Measurements from ENCODE around the gene LIMK2.
"Not testable (repeated sequence)": the region's sequence is repeated elsewhere in the genome, so short reads cannot be mapped to it uniquely, and the experiment has no call there.

The LIMK2 gene

DNA sequence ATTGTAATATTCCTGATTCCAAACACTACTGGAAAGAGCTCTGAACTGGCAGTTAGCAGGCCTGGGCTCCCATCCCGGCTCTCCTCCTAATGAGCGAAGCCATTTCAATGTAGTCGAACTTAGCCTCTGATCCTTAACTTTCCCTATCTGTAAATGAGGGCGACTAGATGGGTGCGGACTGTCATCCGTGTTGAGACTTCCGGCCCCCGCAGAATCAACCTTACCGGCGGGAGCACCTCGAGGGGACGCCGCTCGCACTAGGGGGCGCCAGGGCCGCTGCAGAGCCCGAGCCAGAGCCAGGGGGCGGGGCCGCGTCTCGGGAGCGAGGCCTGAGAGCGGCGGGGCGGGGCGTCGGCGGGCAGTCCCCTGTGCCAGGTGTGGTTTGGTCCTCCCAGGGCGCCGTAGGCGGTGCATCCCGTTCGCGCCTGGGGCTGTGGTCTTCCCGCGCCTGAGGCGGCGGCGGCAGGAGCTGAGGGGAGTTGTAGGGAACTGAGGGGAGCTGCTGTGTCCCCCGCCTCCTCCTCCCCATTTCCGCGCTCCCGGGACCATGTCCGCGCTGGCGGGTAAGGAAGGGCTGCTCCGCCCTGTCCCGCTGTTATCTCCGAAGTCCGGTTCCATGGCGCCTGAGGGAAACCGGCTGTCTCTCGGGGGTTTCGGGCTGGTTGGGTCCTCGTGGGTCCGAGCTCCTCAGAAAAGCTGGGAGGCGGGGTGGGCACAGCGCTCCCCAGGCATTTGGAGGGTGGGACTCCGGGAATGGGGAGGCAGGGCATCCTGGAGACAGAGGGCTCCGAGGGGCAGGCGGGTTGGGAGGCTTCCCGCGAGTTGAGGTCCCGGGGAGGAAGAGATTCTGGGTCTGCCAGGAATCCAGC lies at the start of gene LIMK2:
LIMK2 (plus strand) TSS at position 437 of the 869 bp plus-strand sequence; CDS start at position 548, 111 bp downstream.
- FAIRE-seq (no peak), DNase-seq (ENCODE audit: low spot score) (peak; percentile 81)

DNA sequence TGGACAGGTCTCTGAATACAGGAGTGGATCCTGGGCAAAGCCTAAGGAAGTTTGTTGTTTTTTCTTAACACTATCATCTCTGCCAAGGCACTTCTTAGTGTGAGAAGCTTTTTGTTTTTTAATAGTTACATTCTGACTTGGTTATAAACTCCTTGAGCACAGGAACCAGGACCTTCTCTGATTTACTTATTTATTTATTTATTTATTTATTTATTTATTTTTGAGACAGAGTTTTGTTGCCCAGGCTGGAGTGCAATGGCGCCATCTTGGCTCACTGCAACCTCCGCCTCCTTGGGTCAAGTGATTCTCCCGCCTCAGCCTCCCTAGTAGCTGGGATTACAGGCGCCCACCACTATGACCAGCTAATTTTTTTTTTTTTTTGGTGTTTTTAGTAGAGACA lies 41.1 kb upstream of the LIMK2 start:
- DNase-seq (ENCODE audit: low spot score), result no peak
- FAIRE-seq, result no peak

DNA sequence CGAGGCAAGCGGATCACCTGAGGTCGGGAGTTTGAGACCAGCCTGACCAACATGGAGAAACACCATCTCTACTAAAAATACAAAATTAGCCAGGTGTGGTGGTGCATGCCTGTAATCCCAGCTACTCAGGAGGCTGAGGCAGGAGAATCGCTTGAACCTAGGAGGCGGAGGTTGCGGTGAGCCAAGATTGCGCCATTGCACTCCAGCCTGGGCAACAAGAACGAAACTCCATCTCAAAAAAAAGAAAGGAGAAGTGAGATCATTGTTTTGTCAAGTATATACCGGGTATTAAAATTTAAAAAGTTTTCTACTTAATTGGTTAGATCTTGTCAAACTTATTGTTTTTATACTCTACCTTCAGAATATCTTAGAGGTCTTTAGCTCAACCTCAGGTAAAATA lies 40.4 kb upstream of the LIMK2 start:
- not testable (repeated sequence) for DNase-seq (ENCODE audit: low spot score)

DNA sequence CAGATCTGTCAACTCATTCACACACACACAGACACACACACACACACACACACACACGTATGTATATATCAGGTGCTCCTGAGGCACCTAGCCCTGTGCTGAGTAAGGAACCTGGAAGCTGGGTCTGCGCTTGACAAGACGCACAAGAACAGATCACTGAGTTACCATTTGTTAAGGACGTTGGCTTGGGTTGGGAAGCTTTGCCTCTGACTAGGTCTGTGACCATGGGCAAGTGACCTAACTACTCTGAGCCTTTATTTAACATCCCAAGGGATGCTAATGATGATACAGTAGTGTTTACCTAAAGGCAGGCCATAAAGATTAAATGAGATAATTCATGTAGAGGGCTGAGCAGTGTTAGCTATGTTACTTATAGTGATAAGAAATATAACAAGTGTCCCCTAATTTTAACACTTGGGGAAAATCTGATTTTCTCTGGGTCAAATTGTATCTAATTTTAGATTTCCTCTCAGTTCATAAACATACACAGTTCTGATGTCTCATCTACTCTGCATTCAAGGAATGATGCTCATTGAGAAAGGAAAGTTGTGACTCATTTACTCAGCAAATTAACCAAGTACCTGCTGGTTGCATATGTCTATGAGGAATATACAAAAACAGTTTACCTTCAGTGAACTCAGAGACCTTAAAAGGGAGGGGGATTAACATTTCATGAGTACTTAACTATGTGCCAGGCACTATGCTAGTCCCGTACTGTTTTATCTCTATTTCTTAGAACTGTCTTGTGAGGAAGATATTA lies 38.5 kb upstream of the LIMK2 start:
- DNase-seq (ENCODE audit: low spot score) (peak; percentile 56), FAIRE-seq (peak; percentile 11)

More for the DNA sequence above, 40.4 kb upstream of the LIMK2 start:
- not testable (repeated sequence) for FAIRE-seq

DNA sequence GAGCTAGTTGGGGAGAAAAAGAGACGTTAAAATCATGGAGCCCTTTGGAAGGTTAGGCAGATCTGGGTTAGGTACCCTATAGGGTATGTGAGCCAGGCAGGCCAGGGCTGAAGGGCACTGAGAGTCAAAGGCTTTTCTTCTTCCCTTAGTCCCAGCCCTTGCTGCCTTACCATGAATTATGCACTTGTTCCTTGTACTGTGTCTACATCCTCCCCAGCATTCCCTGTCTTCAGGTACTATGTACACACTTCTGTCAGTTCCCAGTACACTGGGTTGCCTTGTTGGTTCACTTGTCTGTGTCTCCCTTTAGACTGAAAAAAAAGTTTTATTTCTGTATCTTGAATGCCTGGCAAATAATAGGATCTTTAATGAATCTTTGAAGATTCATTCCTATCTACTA lies 35.2 kb upstream of the LIMK2 start:
- no peak for DNase-seq (ENCODE audit: low spot score)
- FAIRE-seq, result no peak

DNA sequence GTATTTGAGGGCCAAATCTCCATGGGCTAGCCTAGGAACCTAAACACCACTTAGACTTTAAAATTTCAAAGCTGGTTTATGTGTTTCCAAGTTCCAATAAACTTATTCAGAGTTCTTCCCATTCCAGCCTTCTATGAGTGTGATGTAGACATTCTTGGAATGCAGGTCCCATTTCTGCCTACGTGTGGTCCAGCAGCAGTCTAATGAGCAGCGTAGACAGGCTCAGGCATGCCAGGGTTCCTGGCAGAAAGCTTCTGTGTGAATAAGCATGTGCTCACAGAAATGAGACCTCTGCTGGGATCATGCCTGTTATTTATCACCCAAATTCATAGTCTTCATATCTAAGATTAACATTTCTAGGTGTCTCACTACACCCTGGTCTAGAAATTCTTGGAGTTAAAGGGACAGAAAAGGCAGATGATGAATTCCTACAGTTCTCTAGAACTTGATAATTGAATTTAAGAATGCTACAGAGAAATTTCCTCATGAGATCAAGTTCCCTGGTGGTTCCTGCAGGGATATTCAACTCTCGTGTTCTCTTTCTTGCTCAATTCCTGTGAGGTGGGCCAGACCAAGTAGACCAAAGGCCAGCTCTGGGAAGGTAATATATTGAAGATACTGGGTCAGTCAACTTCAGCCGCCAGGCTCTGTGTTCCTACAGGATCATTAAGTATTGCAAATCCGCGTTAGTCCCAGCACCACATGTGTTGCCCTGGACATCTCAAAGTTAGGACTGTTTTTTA lies 34.5 kb upstream of the LIMK2 start:
- peak; percentile 79 for DNase-seq (ENCODE audit: low spot score)
- FAIRE-seq, result peak; percentile 87

DNA sequence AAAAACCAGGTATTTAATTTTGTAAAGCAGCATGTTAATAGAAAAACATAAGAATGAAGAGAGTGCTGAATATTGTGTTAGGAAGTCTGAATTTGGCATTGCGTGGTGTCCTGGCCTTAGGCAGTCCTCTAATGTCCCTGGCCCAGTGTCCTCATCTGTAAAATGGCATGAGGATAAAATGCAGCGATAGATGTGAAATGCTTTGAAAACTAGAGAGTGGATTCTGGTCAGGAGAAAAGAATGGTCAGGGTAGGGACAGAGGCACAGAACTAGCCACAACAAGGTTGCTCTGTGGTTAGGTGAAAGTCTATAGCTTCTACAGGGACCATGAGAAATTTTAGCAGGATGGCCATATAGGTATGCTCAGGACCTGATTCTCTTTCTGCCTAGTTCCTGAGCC lies 33.2 kb upstream of the LIMK2 start:
- DNase-seq (ENCODE audit: low spot score) (no peak), FAIRE-seq (no peak)

DNA sequence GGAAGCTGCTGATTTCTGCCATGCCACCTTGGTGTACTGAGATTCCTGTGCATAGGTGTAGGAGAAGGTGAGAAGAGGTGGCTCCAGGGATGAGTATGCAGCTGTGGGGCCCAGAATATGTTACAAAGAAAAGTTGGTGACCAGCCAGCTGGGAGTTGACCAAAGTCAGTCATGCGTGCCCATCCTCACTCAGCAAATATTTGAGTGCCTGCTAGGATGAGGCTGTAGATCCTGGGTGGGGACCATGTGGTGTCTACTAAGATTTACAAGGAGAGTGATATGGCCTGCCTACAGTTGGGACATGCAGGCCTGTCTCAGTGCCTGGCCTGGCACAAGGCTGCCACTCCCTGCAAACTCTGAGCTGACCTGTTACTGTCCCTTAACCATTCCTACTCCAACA lies 32.8 kb upstream of the LIMK2 start:
- FAIRE-seq (peak; percentile 92), DNase-seq (ENCODE audit: low spot score) (peak; percentile 81)

DNA sequence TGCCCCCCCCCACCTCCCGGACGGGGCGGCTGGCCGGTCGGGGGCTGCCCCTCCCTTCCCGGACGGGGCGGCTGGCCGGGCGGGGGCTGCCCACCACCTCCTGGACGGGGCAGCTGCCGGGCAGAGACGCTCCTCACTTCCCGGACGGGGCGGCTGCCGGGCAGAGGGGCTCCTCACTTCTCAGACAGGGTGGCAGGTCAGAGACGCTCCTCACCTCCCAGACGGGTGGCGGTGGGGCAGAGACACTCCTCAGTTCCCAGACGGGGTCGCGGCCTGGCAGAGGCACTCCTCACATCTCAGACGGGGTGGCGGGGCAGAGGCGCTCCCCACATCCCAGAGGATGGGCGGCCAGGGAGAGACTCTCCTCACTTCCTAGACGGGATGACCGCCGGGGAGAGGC lies 28.1 kb upstream of the LIMK2 start:
- DNase-seq (ENCODE audit: low spot score) (no peak), FAIRE-seq (no peak)

DNA sequence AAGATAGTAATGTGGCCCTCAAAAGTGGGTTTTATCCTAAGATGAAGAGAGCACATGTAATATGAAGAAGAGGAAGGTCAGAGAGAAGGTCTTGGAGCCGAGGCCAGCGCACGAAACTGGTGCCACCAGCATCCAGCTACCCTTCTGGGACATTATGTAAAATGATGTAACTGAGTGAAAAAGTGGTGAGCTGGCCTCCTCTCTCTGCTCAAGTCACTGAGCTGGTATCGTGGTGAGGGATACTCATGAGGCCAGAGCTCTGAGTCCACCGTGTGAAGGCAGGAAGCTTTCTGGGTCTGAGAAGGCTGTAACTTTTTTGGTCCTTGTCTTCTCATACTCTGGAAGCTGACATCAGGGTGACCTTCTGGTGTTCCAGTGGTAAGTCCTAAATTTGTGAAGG lies 27.0 kb upstream of the LIMK2 start:
- FAIRE-seq (no peak), DNase-seq (ENCODE audit: low spot score) (no peak)

DNA sequence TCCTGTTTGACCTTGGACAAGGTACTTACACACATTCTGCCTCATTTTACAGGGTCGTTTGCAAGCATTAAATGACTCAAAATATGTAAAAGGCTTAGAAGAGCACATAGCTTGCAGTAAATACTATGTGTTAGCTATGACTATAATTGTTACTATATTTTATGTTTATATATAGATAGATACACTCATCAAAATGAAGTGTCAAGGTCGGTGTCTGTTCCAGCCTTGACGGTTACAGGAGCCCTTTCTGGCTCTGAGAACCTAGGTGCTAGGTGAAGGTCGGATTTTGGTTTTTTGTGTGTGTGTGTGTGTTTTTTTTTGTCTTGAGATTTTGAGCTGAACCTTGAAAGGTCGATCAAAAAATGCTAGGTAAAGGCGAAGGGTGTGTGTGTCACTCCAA lies 24.5 kb upstream of the LIMK2 start:
- FAIRE-seq (no peak), DNase-seq (ENCODE audit: low spot score) (no peak)

DNA sequence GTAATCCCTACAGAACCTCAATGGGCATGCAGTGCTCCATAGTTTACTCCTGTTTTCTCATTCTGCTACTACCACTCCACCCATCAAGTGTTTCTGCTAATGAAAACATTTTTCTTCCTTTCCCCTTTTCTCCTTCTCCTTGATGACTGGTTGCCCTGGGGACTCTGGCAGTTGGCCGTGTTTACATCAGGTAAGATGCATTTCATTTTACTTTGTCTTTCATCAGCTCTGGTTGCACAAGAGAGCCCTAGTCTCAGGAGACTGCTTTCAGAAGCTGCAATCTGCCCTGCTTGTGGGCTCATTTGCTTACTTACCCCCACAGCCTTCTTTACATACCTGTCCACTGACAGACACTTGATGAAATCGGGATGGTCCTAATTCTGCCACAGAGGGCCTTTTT lies 19.6 kb upstream of the LIMK2 start:
- no peak for FAIRE-seq
- no peak for DNase-seq (ENCODE audit: low spot score)

DNA sequence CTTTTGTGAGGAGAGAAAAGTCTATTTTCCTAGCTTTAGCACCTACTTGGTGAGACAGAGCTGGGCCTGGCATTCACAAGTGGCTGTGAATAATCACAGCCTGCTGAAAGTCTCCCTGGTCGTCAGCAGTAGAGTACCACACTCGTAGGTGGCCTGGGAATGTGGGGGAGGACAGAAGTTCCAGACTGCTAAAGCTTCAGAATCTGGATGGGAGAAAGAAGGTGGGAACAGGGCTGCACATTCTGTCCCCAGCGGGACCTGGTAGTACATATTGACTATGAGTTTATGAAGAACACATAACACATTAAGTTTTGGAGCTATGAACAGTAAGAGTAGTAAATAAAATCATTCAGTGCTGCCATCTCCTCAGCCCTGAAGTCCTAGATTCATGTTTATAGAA lies 19.0 kb upstream of the LIMK2 start:
- DNase-seq (ENCODE audit: low spot score) (no peak), FAIRE-seq (no peak)

DNA sequence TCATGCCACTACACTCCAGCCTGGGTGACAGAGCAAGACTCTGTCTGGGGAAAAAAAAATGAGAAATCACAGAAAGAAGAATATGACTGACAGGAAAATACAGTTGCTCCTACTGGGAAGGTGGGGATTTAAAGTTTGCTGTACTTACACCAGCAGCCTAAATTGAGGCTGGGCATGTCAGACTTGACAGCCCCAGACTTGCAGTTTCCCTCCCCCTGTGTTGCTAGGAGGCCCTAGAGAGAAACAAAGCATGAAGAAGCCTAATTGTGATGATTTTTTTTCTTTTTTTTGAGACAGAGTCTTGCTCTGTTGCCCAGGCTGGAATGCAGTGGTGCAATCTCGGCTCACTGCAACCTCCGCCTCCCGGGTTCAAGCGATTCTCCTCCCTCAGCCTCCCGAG lies 17.4 kb upstream of the LIMK2 start:
- not testable (repeated sequence) for DNase-seq (ENCODE audit: low spot score); FAIRE-seq

DNA sequence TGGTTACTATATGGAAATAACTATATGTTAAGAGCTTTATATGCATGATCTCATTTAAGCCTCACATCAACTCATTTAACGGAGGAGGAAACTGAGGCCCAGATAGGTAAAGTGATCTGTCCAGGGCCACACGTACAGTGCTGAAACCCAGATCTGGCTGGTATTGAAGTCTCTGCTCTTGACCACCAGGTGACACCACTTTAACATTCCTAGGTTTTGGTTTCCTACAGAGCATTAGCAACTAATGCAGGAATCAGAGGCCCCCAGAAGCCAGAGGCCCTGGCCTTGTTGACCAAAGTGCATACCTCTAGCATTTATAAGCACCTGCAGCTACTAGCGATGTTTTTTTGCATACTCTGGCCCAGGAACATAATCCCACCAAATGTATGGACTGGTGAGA lies 12.9 kb upstream of the LIMK2 start:
- no peak for FAIRE-seq
- DNase-seq (ENCODE audit: low spot score), result no peak

DNA sequence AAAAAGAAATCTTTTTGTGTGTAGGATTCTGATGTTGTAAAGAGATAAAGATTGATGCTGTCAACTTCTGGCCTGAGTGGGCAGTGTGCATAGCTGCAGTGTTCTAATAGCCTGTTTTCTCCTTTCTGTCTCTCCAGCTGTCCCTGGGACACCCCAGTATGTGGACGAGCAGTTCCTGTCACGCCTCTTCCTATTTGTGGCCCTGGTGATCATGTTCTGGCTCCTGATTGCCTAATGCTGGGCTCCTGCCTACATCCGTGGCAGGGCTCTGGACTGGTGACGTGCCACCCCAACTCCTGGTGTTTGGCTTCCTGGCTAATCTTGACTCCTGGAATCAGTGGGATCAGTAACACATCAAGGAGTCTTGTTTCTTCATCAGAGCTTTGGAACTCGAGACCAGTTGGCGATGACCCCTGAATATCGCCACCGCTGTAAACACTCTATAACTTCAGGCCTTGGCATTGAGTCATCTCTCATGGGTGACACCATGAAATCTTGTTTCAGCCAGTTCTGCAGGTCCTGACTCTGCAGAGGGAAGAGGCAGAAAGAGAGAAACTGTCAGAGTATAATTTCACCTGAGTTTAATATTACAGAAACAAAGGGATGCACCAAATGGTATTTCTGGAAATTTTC lies 7.6 kb upstream of the LIMK2 start:
- DNase-seq (ENCODE audit: low spot score); FAIRE-seq: not testable (repeated sequence)

DNA sequence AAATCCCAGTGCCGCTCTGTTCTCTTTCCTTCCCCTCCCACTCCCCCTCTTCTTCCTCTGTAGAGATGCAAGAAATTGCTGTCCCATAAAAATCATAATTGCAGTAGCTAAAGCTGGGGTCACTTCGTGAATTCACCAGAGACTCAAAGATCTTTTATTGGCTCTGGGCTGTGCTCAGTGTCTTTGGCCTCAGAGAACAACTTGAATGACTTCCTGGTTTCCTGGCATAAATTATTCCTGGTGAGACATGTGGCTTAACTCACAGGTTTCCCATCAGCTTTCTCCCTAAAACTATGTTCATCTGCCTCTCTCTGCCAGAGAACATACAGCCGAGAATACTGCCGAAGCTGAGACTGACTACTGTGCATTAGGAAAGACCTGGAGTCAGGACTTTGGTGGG lies 7.0 kb upstream of the LIMK2 start:
- FAIRE-seq; DNase-seq (ENCODE audit: low spot score): not testable (repeated sequence)

DNA sequence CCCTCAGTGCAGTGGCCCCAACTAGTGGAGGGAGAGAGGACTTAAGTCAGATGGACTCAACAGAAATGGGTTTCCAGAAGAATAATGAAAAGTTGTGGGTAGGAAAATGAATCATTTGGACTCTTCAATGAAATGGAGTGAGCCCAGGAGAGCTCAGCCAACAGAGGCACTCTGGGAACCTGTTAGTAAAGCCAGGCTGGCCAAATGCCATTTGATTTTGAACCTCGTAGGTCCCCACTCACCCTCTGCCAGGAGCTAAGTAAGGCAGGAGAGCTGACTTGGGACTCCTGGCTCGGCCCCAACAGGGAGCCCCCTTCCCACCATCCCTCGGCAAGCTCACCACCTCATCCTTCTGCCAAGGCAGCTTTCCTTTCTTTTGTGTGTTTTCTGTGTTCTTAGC lies 5.6 kb upstream of the LIMK2 start:
- DNase-seq (ENCODE audit: low spot score); FAIRE-seq: not testable (repeated sequence)

DNA sequence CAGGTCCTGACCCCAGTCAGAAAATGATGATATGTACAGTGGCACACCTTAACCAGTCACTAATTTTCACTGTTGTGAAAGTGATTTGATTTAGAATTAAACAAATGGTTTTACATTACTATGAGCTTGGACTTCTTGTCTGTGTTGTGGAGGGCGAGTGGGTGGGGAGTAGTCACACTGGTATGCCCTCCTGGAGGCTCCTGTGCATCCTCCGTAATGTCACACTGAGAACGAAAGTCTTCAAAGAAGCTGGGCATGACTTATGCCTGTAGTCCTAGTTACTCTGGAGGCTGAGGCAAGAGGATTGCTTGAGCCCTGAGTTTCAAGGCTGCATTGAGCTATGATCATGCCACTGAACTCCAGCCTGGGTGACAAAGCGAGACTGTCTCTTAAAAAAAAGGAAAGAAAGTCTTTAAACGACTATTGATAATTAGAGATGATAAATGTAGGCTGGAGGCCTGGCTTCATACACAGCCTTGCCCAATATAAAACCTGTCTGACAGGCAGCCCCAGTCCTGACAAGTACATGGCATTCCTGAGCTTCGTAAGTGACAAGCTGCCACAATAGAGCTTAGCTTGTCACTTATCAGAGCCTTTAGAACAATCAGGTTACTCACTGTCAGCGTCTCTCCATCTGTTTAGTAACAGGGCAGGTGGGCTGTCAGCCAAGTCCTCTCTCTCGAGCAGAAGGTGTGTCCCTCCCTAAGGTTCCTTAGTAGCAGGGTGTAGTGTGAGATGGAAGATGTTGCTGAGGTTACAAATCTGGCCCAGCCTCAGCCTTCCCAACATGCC lies 5.0 kb upstream of the LIMK2 start:
- FAIRE-seq (no peak), DNase-seq (ENCODE audit: low spot score) (no peak)
